Activated T-cell treated with anti-CD3 and anti-CD28 coated beads, Interleukin-2, amount 50 U/mL, for 24 hours (primary cell): ENCODE results near the gene ADGRG1.
"Not testable (repeated sequence)": the region's sequence is repeated elsewhere in the genome, so short reads cannot be mapped to it uniquely, and the experiment has no call there.

ENCODE experiments used
- DNase-seq: peaks from one replicate; pipeline ENCODE4 v3.0.0-alpha.2; 2020
- H3K27ac Mint-ChIP-seq: 2 replicates; pipeline ENCODE4 v1.8.0; 2020; ENCODE audit warnings: mild to moderate bottlenecking, mixed read lengths
- H3K27me3 Mint-ChIP-seq: 2 replicates; pipeline ENCODE4 v1.8.0; 2020; ENCODE audit warnings: mixed read lengths
- H3K36me3 Mint-ChIP-seq: 2 replicates; pipeline ENCODE4 v1.8.0; 2020; ENCODE audit warnings: low read depth, mixed read lengths
- H3K4me1 Mint-ChIP-seq: 2 replicates; pipeline ENCODE4 v1.8.0; 2020; ENCODE audit warnings: low read depth, mixed read lengths
- H3K4me3 Mint-ChIP-seq: 2 replicates; pipeline ENCODE4 v1.8.0; 2020; ENCODE audit warnings: mild to moderate bottlenecking, moderate library complexity, mixed read lengths
- H3K9me3 Mint-ChIP-seq: 2 replicates; pipeline ENCODE4 v1.8.0; 2020; ENCODE audit warnings: mixed read lengths

Gene ADGRG1

GRCh38 chr16:57628008-57628781 is at the start of gene ADGRG1:
ADGRG1 (plus strand) TSS chr16:57628630; CDS start chr16:57650288, 21,658 bp downstream.
- DNase-seq: peak; percentile 71
- Mint-ChIP-seq H3K4me1 (peaks cover 15% of the 10 kb centered on the region), H3K4me3 (peak within 1 kb of the TSS; percentile 63), H3K9me3 (no peaks in the 10 kb centered on the region), H3K27me3 (peaks cover 32% of the 10 kb centered on the region), H3K27ac (peak within 1 kb of the TSS; percentile 47), H3K36me3 (no peaks in the 10 kb centered on the region)

- no peaks in the 10 kb centered on the region for H3K27me3 Mint-ChIP-seq
- H3K9me3 Mint-ChIP-seq: no peaks in the 10 kb centered on the region
- DNase-seq: no peak
- peaks cover 44% of the 10 kb centered on the region for H3K4me1 Mint-ChIP-seq
- no peaks in the 10 kb centered on the region for H3K36me3 Mint-ChIP-seq
- peak overlapping the region; percentile 90 for H3K27ac Mint-ChIP-seq
- no peak overlapping the region for H3K4me3 Mint-ChIP-seq
Observed at GRCh38 chr16:57579361-57579665, 49.1 kb upstream of the ADGRG1 start.

GRCh38 chr16:57585051-57585687 is 43.3 kb upstream of the ADGRG1 start:
- Mint-ChIP-seq H3K9me3 (no peaks in the 10 kb centered on the region), H3K27ac (peak overlapping the region; percentile 0), H3K4me1 (peaks cover 27% of the 10 kb centered on the region), H3K36me3 (no peaks in the 10 kb centered on the region), H3K27me3 (no peaks in the 10 kb centered on the region), H3K4me3 (no peak overlapping the region)
- DNase-seq: no peak

- Mint-ChIP-seq H3K27ac (no peak overlapping the region), H3K4me3 (no peak overlapping the region), H3K9me3 (peaks cover 4% of the 10 kb centered on the region), H3K36me3 (peaks cover 3% of the 10 kb centered on the region), H3K27me3 (no peaks in the 10 kb centered on the region), H3K4me1 (peaks cover 59% of the 10 kb centered on the region)
- DNase-seq: no peak
Observed at GRCh38 chr16:57588831-57589230, 39.6 kb upstream of the ADGRG1 start.

GRCh38 chr16:57589374-57589773 is 39.1 kb upstream of the ADGRG1 start:
- peaks cover 56% of the 10 kb centered on the region for H3K4me1 Mint-ChIP-seq

GRCh38 chr16:57590654-57591085 is 37.8 kb upstream of the ADGRG1 start:
- peaks cover 5% of the 10 kb centered on the region for H3K36me3 Mint-ChIP-seq
- H3K27me3 Mint-ChIP-seq: no peaks in the 10 kb centered on the region
- no peak for DNase-seq
- H3K4me1 Mint-ChIP-seq: peaks cover 47% of the 10 kb centered on the region
- peak overlapping the region; percentile 95 for H3K27ac Mint-ChIP-seq
- H3K9me3 Mint-ChIP-seq: peaks cover 9% of the 10 kb centered on the region
- H3K4me3 Mint-ChIP-seq: peak overlapping the region; percentile 61

More at GRCh38 chr16:57589374-57589773, 39.1 kb upstream of the ADGRG1 start:
- no peak overlapping the region for H3K27ac Mint-ChIP-seq
- no peak overlapping the region for H3K4me3 Mint-ChIP-seq
- peaks cover 3% of the 10 kb centered on the region for H3K36me3 Mint-ChIP-seq
- H3K27me3 Mint-ChIP-seq: no peaks in the 10 kb centered on the region
- peaks cover 4% of the 10 kb centered on the region for H3K9me3 Mint-ChIP-seq
- DNase-seq: no peak

- peaks cover 11% of the 10 kb centered on the region for H3K9me3 Mint-ChIP-seq
- peak overlapping the region; percentile 95 for H3K27ac Mint-ChIP-seq
- H3K4me1 Mint-ChIP-seq: peaks cover 47% of the 10 kb centered on the region
- peak; percentile 84 for DNase-seq
- peak overlapping the region; percentile 61 for H3K4me3 Mint-ChIP-seq
- H3K36me3 Mint-ChIP-seq: peaks cover 7% of the 10 kb centered on the region
- no peaks in the 10 kb centered on the region for H3K27me3 Mint-ChIP-seq
Observed at GRCh38 chr16:57591086-57591869, 37.2 kb upstream of the ADGRG1 start.

- peak; percentile 34 for DNase-seq
- peaks cover 11% of the 10 kb centered on the region for H3K9me3 Mint-ChIP-seq
- H3K4me1 Mint-ChIP-seq: peaks cover 49% of the 10 kb centered on the region
- peak overlapping the region; percentile 95 for H3K27ac Mint-ChIP-seq
- peak overlapping the region; percentile 61 for H3K4me3 Mint-ChIP-seq
- H3K36me3 Mint-ChIP-seq: peaks cover 11% of the 10 kb centered on the region
- no peaks in the 10 kb centered on the region for H3K27me3 Mint-ChIP-seq
Observed at GRCh38 chr16:57591870-57592485, 36.5 kb upstream of the ADGRG1 start.

- H3K4me3 Mint-ChIP-seq: peak overlapping the region; percentile 61
- peak; percentile 79 for DNase-seq
- peaks cover 14% of the 10 kb centered on the region for H3K9me3 Mint-ChIP-seq
- peaks cover 51% of the 10 kb centered on the region for H3K4me1 Mint-ChIP-seq
- no peaks in the 10 kb centered on the region for H3K27me3 Mint-ChIP-seq
- peaks cover 12% of the 10 kb centered on the region for H3K36me3 Mint-ChIP-seq
- peak overlapping the region; percentile 95 for H3K27ac Mint-ChIP-seq
Observed at GRCh38 chr16:57592591-57593003, 35.8 kb upstream of the ADGRG1 start.

GRCh38 chr16:57593021-57593420 is 35.4 kb upstream of the ADGRG1 start:
- no peaks in the 10 kb centered on the region for H3K27me3 Mint-ChIP-seq
- H3K4me3 Mint-ChIP-seq: peak overlapping the region; percentile 61
- peaks cover 14% of the 10 kb centered on the region for H3K9me3 Mint-ChIP-seq
- H3K27ac Mint-ChIP-seq: peak overlapping the region; percentile 95
- peaks cover 53% of the 10 kb centered on the region for H3K4me1 Mint-ChIP-seq
- DNase-seq: no peak
- H3K36me3 Mint-ChIP-seq: peaks cover 12% of the 10 kb centered on the region

GRCh38 chr16:57593990-57594389 is 34.4 kb upstream of the ADGRG1 start:
- DNase-seq: no peak
- Mint-ChIP-seq H3K27ac (no peak overlapping the region), H3K4me3 (no peak overlapping the region), H3K9me3 (peaks cover 14% of the 10 kb centered on the region), H3K36me3 (peaks cover 14% of the 10 kb centered on the region), H3K27me3 (no peaks in the 10 kb centered on the region), H3K4me1 (peaks cover 47% of the 10 kb centered on the region)

- Mint-ChIP-seq H3K4me3 (no peak overlapping the region), H3K36me3 (peaks cover 14% of the 10 kb centered on the region), H3K27ac (no peak overlapping the region), H3K4me1 (peaks cover 42% of the 10 kb centered on the region), H3K27me3 (no peaks in the 10 kb centered on the region), H3K9me3 (peaks cover 14% of the 10 kb centered on the region)
- peak; percentile 22 for DNase-seq
Observed at GRCh38 chr16:57594531-57595031, 33.8 kb upstream of the ADGRG1 start.

GRCh38 chr16:57596234-57596633 is 32.2 kb upstream of the ADGRG1 start:
- DNase-seq: peak; percentile 5
- peaks cover 14% of the 10 kb centered on the region for H3K9me3 Mint-ChIP-seq
- not testable (repeated sequence) for H3K27me3 Mint-ChIP-seq, H3K4me3 Mint-ChIP-seq, H3K27ac Mint-ChIP-seq
- peaks cover 14% of the 10 kb centered on the region for H3K36me3 Mint-ChIP-seq
- H3K4me1 Mint-ChIP-seq: peaks cover 45% of the 10 kb centered on the region

- no peak for DNase-seq
- Mint-ChIP-seq H3K27me3 (no peaks in the 10 kb centered on the region), H3K27ac (no peak overlapping the region), H3K36me3 (peaks cover 14% of the 10 kb centered on the region), H3K9me3 (peaks cover 11% of the 10 kb centered on the region), H3K4me3 (no peak overlapping the region), H3K4me1 (peaks cover 45% of the 10 kb centered on the region)
Observed at GRCh38 chr16:57598437-57598836, 30.0 kb upstream of the ADGRG1 start.
